AG04449 (cell line): ENCODE results near the gene AMMECR1L.
"Not testable (repeated sequence)": the region's sequence is repeated elsewhere in the genome, so short reads cannot be mapped to it uniquely, and the experiment has no call there.

Experiments used
- CTCF ChIA-PET: fragments of 350-600 bp; formaldehyde crosslinking; extraction: SDS; loops from one replicate; lab custom pipeline; 2021; ENCODE audit warnings: antibody characterized with exemption; lab: Yijun Ruan, JAX
- POLR2A ChIA-PET: fragments of 400-600, 350-600 bp; formaldehyde crosslinking; extraction: SDS; loops from one replicate; lab custom pipeline; 2020; ENCODE audit warnings: antibody characterized with exemption, inconsistent platforms; lab: Yijun Ruan, JAX
- DNase-seq: peaks from one replicate; pipeline ENCODE4 v3.0.0-alpha.2; 2010; ENCODE audit warnings: low read depth, low spot score
- H3K4me3 ChIP-seq: 2 replicates; pipeline ENCODE4 v1.5.1; 2011; ENCODE audit warnings: low read depth, mild to moderate bottlenecking, control low read depth, low read length
- TF ChIP-seq, protein P1 (sequence below): IDR thresholded peaks from one replicate; pipeline ENCODE4 v1.5.1; 2011; ENCODE audit warnings: mild to moderate bottlenecking, moderate library complexity, low read length, control low read depth, inconsistent platforms; ENCODE audit not compliant: insufficient read depth; ENCODE audit errors: missing control alignments

Gene AMMECR1L

DNA sequence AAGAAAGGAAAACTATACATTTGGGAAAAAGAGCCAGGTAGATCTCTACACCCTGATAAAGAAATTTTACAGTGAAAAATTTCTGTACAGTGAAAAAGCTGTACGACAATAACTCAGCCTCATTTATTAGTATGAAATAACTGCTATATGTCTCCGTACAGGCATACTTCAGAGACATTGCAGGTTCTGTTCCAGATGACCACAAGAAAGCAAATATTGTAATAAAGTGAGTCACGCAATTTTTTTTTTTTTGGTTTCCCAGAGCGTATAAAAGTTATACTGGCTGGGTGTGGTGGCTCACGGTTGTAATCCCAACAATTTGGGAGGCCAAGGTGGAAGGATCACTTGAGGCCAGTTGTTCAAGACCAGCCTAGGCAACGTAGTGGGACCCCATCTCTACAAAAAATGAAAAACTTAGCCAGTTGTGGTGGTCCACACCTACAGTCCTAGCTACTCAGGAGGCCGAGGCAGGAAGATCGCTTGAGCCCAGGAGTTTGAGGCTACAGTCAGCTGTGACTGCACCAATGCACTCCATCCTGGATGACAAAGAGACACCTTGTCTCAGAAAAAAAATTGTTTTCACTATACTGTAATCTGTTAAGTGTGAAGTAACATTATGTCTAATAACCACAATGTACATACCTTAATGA, 28.2 kb upstream of the AMMECR1L start:
- DNase-seq = no peak
- H3K4me3 ChIP-seq = no peak overlapping the region
- TF ChIP-seq, protein P1, sequence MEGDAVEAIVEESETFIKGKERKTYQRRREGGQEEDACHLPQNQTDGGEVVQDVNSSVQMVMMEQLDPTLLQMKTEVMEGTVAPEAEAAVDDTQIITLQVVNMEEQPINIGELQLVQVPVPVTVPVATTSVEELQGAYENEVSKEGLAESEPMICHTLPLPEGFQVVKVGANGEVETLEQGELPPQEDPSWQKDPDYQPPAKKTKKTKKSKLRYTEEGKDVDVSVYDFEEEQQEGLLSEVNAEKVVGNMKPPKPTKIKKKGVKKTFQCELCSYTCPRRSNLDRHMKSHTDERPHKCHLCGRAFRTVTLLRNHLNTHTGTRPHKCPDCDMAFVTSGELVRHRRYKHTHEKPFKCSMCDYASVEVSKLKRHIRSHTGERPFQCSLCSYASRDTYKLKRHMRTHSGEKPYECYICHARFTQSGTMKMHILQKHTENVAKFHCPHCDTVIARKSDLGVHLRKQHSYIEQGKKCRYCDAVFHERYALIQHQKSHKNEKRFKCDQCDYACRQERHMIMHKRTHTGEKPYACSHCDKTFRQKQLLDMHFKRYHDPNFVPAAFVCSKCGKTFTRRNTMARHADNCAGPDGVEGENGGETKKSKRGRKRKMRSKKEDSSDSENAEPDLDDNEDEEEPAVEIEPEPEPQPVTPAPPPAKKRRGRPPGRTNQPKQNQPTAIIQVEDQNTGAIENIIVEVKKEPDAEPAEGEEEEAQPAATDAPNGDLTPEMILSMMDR = no peak
- ChIA-PET CTCF (no interaction called here), POLR2A (no interaction called here)

DNA sequence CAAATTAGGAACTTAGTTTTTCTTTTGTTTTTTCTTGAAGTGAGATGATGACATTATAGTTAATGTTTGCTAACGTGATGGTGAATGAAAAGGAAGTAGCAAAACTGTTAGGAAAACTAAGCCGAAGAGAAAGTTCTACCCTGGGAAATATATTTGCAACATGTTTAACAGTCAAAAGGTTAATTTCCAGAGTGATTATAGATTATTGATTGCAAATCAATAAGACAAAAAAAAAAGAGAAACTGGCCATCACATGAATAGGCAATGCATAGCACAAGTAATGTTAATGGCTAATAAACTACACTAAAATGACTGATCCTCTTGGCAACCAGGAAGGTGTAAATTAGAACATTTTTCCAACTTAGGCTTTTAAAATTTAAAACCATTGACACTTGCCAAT, 26.0 kb upstream of the AMMECR1L start:
- CTCF ChIA-PET = no interaction called here
- no peak for DNase-seq
- TF ChIP-seq, protein P1 = no peak
- no peak overlapping the region for H3K4me3 ChIP-seq
- POLR2A ChIA-PET = no interaction called here

DNA sequence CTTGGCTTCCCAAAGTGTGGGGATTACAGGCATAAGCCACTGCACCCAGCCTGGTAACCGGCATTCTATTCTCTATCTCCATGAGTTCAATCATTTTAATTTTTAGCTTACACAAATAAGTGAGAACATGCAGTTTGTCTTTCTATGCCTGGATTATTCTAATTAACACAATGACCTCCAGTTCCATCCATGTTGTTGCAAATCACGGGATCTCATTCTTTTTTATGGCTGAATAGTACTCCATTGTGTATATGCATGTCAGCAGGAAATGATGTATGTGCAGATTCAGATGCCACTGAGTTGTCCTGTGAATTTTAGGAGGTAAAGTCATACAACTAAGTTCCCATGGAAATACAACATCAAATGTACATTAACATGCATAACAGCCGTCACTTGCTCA, 24.7 kb upstream of the AMMECR1L start:
- CTCF ChIA-PET = no interaction called here
- DNase-seq = no peak
- POLR2A ChIA-PET = no interaction called here
- TF ChIP-seq, protein P1 = no peak
- no peak overlapping the region for H3K4me3 ChIP-seq

DNA sequence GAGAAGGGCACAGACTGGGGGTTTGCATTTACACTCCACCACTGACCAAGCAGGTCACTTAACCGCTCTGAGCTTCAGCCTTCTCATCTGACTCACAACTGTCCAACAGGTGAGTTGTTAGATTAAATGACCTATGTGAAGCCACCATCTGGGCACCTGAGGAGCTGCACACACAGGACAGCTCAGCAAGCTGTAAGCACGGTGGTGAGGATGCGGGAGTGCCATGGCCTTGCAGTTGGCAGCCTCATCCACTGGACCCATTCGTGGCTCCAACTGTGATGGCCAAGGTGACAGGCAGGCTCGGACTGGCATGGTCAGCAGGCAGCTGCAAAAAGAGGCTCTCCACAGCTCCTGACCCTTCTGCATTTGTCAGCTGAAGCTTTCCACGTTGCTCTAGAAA, 23.3 kb upstream of the AMMECR1L start:
- CTCF ChIA-PET = interaction anchor here (0.9 kb wide), 1 partner anchor 14 kb away, joined by 3 read pairs; no protein-coding TSS in a partner anchor
- POLR2A ChIA-PET = no interaction called here
- TF ChIP-seq, protein P1 = no peak
- no peak for DNase-seq
- no peak overlapping the region for H3K4me3 ChIP-seq

DNA sequence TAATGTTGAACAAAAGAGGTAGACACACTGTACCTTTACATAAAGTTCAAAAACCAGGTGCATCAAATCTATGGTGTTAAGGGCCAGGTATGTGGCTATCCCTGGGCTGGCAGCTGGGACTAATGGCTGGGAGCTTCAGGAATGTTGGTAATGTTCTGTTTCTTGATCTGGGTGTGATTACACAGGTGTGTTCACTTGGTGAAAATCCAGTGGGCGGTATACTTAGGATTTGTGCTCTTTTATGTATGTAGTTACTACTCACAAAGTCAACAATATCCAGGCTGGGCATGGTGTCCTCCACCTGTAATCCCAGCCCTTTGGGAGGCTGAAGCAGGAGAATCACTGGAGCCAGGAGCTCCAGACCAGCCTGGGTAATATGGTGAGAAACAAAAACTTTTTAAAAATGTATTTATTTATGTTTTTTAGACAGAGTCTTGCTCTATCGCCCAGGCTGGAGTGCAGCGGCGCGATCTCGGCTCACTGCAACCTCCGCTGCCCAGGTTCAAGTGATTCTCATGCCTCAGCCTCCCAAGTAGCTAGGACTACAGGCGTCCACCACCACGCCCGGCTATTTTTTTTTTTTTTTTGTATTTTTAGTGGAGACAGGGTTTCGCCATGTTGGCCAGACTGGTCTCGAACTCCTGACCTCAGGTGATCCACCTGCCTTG, 22.1 kb upstream of the AMMECR1L start:
- POLR2A ChIA-PET, DNase-seq, H3K4me3 ChIP-seq, CTCF ChIA-PET: not testable (repeated sequence)

DNA sequence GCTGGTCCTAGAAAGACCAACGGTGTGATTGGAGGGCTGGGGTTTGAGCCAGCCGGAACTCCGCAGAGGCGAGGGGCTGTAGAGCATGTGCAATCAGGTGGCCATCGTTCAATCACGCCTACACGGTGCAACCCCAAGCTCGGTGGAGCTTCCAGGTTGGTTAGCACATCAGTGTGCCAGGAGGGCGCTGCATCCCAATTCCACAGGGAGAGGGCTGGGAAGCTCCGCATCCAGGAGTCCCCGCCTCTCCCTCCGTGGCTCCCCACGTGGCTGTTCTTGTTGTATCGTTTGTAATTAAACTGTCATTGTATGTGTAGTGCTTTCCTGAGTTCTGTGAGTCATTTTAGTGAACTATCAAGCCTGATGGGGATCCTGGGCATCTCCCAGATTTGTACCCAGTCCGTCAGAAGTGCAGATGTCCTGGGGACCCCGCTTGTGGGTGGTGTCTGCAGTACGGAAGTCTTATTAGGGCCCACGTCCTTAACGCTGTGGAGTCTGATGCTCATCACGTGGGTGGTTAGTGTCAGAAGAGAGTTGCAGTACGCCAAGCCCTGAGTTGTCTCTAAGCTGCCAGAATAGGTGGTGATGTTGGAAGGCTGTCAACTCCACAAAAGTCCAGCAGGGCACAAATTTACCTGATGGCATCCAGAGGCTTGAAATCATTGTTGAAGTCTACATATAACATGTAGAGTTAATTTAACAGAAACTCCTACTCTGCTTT, 20.6 kb upstream of the AMMECR1L start:
- ChIA-PET CTCF (no interaction called here), POLR2A (interaction anchor here (1.1 kb wide), 1 partner anchor 184 kb away, joined by 4 read pairs; the partner anchor contains the start of gene UGGT1)
- DNase-seq = no peak
- no peak overlapping the region for H3K4me3 ChIP-seq
- TF ChIP-seq, protein P1 = no peak
